ENCODE measurements around the gene PLEKHA8. TPM values are rescaled to one million over a fixed set of nuclear protein-coding genes. Genes with fewer than 3 reads are reported as not detected.

PLEKHA8 gene
- total and polyA plus RNA-seq, 2 of the 8 experiments (the other 6 are each of a cell fraction or from before 2014, with no cell fraction given), result 10.7 to 44.0 TPM

DNA sequence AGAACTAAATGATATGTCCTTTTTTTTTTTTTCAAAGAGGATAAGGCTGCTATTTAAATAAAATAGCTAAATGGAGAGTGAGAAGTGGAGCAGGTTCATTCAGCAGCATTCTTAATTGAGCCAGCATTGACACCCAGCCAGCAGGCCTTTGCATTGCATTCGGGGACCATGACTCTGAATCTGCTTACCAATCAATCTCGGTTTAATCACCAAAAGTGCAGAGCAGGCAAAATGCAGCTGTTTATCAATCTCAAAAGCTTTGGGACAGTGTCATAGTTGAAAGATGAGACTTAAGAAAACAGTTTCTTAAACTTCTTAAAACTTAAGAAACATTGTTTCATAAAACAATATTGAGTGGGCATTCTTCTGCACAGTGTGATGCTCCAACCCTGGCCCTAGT, 51.7 kb downstream of the PLEKHA8 start:
- Histone ChIP-seq H3K27ac (ENCODE audit: low read depth, low read length) (no peak overlapping the region), H3K27me3 (replicated peaks in 1 of 4; ENCODE audit: control insufficient read depth in 3 of 4, extremely low read depth in 1 of 4, insufficient read depth in 3 of 4, low read length in 3 of 4) (no peaks in the 10 kb centered on the region), H3K18ac (ENCODE audit: extremely low read depth, low read length) (no peak overlapping the region), H2AFZ (ENCODE audit: low read length) (no peak overlapping the region), H3K56ac (replicated peaks; ENCODE audit: insufficient read length, low read depth, low read length) (no peak overlapping the region), H4K20me1 (replicated peaks in 1 of 2; ENCODE audit: control insufficient read depth in 1 of 2, insufficient read depth in 2 of 2, low read length in 2 of 2) (peaks cover 2% of the 10 kb centered on the region in 2 experiments), H3K23ac (ENCODE audit: insufficient read length) (no peak overlapping the region), H2BK5ac (ENCODE audit: low read depth, low read length) (no peak overlapping the region), H3K4ac (replicated peaks; ENCODE audit: insufficient read length, low read depth, low read length) (no peak overlapping the region), H3K4me2 (ENCODE audit: insufficient read depth in 1 of 2, low read depth in 2 of 2, low read length in 2 of 2) (no peak overlapping the region), H4K91ac (replicated peaks; ENCODE audit: insufficient read length, low read length) (no peak overlapping the region), H2BK20ac (ENCODE audit: low read length) (no peak overlapping the region), H3K4me3 (ENCODE audit: extremely low read depth in 1 of 4, insufficient read depth in 2 of 4, low read depth in 3 of 4, low read length in 4 of 4) (no peak overlapping the region), H2BK15ac (ENCODE audit: low read length) (no peak overlapping the region), H3K23me2 (ENCODE audit: low read depth, low read length) (no peaks in the 10 kb centered on the region), H2BK120ac (replicated peaks; ENCODE audit: low read depth, low read length) (no peak overlapping the region), H2BK12ac (ENCODE audit: low read depth, low read length) (no peak overlapping the region), H3K9ac (replicated peaks in 1 of 4; ENCODE audit: extremely low read depth in 1 of 4, low read depth in 3 of 4, low read length in 3 of 4) (no peak overlapping the region), H3K14ac (ENCODE audit: insufficient read length) (no peak overlapping the region), H3K79me2 (ENCODE audit: control insufficient read depth in 1 of 2, insufficient read depth in 2 of 2, low read length in 2 of 2) (no peaks in the 10 kb centered on the region), H4K8ac (ENCODE audit: extremely low read depth, insufficient read depth, low read length) (no peak overlapping the region), H3K79me1 (ENCODE audit: low read depth, low read length) (no peaks in the 10 kb centered on the region; the same call in 1 of the 2 replicates), H4K5ac (ENCODE audit: insufficient read length, low read depth, low read length) (no peak overlapping the region), H2AK5ac (ENCODE audit: low read depth, low read length) (no peak overlapping the region), H3K4me1 (replicated peaks in 1 of 4; ENCODE audit: control insufficient read depth in 3 of 4, insufficient read depth in 4 of 4, low read length in 3 of 4) (peaks cover 0 to 5% (median 0%) of the 10 kb centered on the region in 4 experiments; a peak in 1 of 7 replicates), H3K36me3 (ENCODE audit: control insufficient read depth in 2 of 4, insufficient read depth in 4 of 4, low read length in 3 of 4) (peaks cover 0 to 5% (median 1%) of the 10 kb centered on the region in 4 experiments; a peak in 2 of 8 replicates), H3K9me3 (ENCODE audit: insufficient read depth in 2 of 2, low read depth in 1 of 2, low read length in 1 of 2) (no peaks in the 10 kb centered on the region)
- no peak for DNase-seq (ENCODE audit: low read depth in 1 of 2, low spot score in 2 of 2)
- ChIA-PET POLR2A (ENCODE audit: partially characterized antibody) (interaction anchor here (1.1 kb wide), 1 partner anchor 11 kb away, joined by 3 read pairs; no protein-coding TSS in a partner anchor), CTCF (ENCODE audit: partially characterized antibody) (interaction anchor here (1.2 to 1.6 kb wide), 2 partner anchors 19 to 107 kb away, joined by 3 to 8 read pairs; no protein-coding TSS in a partner anchor)
- TF ChIP-seq GABPA (IDR thresholded peaks at IDR 0.05; ENCODE audit: borderline replicate concordance, insufficient read depth, low read length) (no peak), BCL11A (IDR thresholded peaks at IDR 0.05; ENCODE audit: low read depth in 2 of 2, low read length in 2 of 2) (no peak), POLR2A (IDR thresholded peaks at IDR 0.05; ENCODE audit: control extremely low read depth in 1 of 2, low read depth in 2 of 2, low read length in 2 of 2) (no peak), TAF1 (IDR thresholded peaks at IDR 0.05; ENCODE audit: low read depth, low read length) (no peak), CBX8 (IDR thresholded peaks at IDR 0.05; ENCODE audit: borderline replicate concordance, low read depth, low read length) (no peak), JUN (IDR thresholded peaks at IDR 0.05; ENCODE audit: low read depth, low read length) (no peak)
- 96% methylated on average over 2 of the region's 2 CpGs; no CpG with 5 or more reads in 1 of the 2 experiments for WGBS, 2 experiments (ENCODE audit: extremely low coverage in 1 of 2, insufficient coverage in 1 of 2, insufficient read length in 1 of 2, insufficient replicate concordance in 2 of 2, low coverage in 1 of 2, low lambda C conversion rate in 2 of 2, missing lambda C conversion rate in 1 of 2)
- FAIRE-seq, result no peak
